A172 (cell line): Measurements from ENCODE around the gene TBC1D20. TPM values are rescaled to one million over a fixed set of nuclear protein-coding genes. Genes with fewer than 3 reads are reported as not detected.

Experiments
- DNase-seq: peaks from one replicate; pipeline ENCODE4 v3.0.0-alpha.2; 2015; ENCODE audit warnings: low spot score
- total RNA-seq: library from RNA; depleted of rRNA; stranded (reverse); fragments of >200 nt; shearing (Covaris generic); gene quantifications from 2 replicates; pipeline ENCODE4 v1.2.3, GENCODE V29; 2014

Gene TBC1D20
- total RNA-seq, 1 experiment from 2014 or later, result 29.7 TPM

DNA sequence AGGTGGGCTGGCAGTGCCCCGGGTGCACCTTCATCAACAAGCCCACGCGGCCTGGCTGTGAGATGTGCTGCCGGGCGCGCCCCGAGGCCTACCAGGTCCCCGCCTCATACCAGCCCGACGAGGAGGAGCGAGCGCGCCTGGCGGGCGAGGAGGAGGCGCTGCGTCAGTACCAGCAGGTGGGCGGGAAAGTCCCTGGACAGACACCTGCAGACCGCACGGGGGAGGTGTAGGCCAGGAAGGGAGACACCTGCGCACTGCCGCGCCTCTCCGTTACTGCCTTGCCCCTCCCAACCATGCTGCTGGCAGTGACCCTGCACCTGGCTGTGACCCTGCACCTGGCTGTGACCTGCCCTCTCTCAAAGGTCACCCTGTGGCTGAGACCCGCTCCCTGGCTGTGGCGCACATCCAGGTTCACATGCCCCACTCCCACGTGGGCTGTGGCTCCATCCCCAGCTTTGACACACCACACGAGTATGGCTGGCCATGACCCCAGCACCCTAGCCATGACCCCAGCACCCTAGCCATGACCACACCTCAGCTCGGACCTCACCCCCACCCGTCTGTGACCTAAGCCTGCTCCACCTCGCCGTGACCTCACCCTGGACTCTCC is 42.7 kb downstream of the TBC1D20 start:
- no peak for DNase-seq

GRCh38 chr20:418858-419365 is 43.4 kb downstream of the TBC1D20 start:
- no peak for DNase-seq

- no peak for DNase-seq
Observed at GRCh38 chr20:417801-418342, 44.5 kb downstream of the TBC1D20 start.

- no peak for DNase-seq
Observed at GRCh38 chr20:416950-417800, 45.2 kb downstream of the TBC1D20 start.

DNA sequence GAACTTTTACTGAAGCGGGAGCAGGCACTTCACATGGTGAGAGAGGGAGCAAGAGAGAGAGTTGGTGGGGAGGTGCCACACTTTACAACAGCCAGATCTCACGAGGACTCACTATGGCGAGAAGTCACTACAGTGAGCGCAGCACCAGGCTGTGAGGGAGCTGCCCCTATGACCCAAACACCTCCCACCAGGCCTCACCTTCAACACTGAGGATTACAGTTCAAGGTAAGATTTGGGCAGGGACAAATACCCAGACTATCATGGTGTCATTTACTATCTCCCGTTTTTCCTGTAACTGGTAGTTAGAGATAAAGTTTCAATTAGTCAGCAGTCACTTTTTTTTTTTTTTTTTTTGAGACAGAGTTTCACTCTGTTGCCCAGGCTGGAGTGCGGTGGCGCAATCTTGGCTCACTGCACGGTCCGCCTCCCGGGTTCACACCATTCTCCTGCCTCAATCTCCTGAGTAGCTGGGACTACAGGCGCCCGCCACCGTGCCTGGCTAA is 46.5 kb downstream of the TBC1D20 start:
- no peak for DNase-seq

GRCh38 chr20:414161-414560 is 48.2 kb downstream of the TBC1D20 start:
- no peak for DNase-seq

GRCh38 chr20:412081-412480 is 50.3 kb downstream of the TBC1D20 start:
- no peak for DNase-seq

DNA sequence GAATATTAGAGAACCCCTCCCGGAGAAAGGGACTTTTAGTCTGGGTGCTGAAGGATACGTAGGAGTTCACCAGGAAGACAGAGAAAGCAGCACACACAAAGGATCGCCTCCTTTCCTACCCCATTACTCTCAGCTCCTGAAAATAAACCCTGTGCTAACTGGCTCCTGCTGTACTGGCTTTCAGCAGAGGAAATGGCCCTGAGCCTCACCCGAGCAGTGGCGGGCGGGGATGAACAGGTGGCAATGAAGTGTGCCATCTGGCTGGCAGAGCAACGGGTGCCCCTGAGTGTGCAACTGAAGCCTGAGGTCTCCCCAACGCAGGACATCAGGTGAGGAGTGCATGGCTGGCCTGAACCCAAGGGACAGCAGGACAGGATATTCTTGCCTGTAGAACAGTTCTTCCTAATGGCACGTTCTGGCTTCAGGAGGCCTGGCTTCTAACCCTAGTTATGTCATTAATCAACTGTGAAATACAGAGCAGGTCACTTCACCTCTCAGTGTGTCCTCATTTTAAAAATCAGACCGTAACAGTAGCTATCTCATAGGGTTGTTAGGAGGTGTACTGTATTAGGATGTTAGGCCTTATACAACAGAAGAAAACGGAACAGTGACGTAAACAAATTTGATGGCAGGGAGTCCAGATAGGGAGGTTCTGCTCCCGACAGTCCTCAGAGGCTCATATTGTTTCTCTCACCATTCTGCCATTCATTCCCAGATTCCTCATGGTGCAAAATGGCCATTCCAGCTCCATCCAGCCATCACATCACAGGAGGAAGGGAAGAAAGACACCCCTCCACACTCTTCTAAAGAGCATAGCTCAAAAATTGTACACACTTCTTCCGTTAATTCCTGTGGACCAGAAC is 52.4 kb downstream of the TBC1D20 start:
- no peak for DNase-seq

DNA sequence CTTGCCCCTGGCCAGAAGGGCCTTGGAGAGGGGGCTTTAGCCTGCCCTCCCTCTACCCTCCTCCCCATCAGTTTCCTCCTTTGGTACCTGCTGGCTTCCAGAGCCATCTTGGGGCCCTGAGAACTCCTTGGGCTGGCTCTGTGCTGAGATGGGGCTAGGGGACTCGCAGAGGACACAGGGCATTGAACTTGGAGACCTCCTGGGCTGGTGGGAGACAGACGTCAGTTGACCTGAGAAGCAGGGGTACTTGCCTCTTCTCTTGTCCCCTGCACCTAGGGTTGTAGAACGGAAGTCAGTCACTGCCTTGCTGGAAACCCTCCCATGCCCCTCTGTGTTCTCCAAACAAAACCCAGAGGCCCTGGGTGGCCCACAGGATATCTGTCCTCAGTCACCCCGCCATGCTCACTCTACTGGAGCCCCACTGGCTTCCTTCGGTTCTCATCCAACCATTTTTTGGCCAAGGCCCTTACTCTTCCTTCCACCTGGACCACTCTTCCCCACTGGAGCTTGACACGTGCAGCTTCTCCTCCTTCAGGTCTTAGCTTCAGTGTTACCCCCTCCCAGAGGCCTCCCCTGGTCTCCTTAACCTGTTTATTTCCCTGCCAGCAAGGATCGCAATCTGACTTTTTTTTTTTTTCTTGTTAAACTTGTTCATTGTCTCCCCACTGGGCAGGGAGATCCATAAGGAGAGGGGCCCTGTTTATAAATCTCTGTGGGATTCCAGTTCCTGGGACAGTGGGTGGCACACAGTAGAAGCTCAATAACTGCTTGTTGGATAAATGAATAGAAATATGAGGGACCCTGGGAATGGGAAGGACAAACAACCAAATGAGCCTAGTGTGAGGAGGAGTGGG is 53.3 kb downstream of the TBC1D20 start:
- DNase-seq, result no peak

DNA sequence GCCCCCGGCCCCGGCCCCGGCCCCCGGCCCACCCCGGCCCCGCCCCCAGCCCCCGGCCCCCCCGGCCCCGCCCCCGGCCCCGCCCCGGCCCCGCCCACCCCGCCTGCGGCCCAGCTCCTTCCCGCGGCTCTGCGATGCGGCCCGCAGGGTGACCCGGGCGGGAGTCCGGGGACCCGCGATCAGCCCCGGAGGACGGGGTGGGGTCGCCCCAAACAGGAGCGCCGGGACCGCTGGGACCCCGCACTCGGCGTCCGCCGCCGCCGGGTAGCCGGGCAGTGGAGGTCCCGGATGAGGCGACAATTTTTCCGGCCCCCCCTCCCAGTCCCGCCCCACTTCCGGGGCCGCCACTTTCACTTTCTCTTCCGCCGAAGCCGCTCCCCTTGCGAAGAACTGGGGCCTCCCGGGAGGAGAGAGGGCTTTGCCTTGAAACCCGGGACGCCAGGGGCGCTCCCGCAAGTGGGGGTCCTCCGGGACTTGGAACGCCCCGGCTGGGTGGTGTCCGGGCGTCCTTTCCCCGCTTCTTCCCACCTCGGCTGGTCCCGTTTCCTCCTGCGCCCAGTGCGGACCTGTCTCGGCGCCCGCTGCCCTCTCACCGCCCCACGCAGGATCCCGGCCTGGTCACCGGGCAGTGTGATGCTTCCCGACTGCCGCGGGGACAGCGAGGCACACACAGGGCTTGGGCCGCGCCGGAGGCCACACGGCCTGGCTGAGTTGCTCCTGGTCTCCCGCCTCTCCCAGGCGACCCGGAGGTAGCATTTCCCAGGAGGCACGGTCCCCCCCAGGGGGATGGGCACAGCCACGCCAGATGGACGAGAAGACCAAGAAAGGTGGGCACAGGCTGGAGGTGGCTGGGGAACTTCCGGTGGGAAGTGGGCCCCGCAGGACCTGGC is 54.1 kb downstream of the TBC1D20 start, which contains the start of gene RBCK1:
RBCK1 (plus strand) TSS at position 347 of the 890 bp plus-strand sequence; CDS start at position 806, 459 bp downstream.
- peak; percentile 74 for DNase-seq

GRCh38 chr20:407133-407952 is 55.0 kb downstream of the TBC1D20 start:
- DNase-seq, result peak; percentile 62

GRCh38 chr20:406200-407132 is 55.9 kb downstream of the TBC1D20 start:
- DNase-seq, result no peak

- DNase-seq, result no peak
Observed at GRCh38 chr20:404088-404487, 58.2 kb downstream of the TBC1D20 start.

GRCh38 chr20:403582-403957 is 58.8 kb downstream of the TBC1D20 start:
- DNase-seq, result no peak

GRCh38 chr20:402898-403581 is 59.3 kb downstream of the TBC1D20 start:
- DNase-seq, result no peak

DNA sequence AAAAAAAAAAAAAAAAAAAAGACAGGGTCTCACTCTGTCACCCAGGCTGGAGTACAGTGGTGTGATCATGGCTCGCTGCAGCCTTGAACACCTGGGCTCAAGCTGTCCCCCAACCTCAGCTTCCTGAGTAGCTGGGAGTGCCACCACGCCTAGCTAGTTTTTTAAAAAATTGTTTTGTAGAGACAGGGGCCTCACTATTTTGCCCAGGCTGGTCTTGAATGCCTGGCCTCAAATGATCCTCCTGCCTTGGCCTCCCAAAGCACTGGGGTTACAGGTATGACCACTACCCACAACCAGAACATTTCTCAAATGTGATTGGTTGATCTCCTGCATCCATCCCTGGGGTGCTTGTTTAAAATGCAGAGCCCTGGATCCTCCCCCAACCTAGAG is 59.8 kb downstream of the TBC1D20 start:
- DNase-seq, result no peak
